AG08395 (cell line): ENCODE results near the gene NLGN1.
"Not testable (repeated sequence)": the region's sequence is repeated elsewhere in the genome, so short reads cannot be mapped to it uniquely, and the experiment has no call there.

Experiments
- DNase-seq: peaks from one replicate; pipeline ENCODE4 v3.0.0; 2012; ENCODE audit warnings: mixed read lengths, low spot score

Gene NLGN1

DNA sequence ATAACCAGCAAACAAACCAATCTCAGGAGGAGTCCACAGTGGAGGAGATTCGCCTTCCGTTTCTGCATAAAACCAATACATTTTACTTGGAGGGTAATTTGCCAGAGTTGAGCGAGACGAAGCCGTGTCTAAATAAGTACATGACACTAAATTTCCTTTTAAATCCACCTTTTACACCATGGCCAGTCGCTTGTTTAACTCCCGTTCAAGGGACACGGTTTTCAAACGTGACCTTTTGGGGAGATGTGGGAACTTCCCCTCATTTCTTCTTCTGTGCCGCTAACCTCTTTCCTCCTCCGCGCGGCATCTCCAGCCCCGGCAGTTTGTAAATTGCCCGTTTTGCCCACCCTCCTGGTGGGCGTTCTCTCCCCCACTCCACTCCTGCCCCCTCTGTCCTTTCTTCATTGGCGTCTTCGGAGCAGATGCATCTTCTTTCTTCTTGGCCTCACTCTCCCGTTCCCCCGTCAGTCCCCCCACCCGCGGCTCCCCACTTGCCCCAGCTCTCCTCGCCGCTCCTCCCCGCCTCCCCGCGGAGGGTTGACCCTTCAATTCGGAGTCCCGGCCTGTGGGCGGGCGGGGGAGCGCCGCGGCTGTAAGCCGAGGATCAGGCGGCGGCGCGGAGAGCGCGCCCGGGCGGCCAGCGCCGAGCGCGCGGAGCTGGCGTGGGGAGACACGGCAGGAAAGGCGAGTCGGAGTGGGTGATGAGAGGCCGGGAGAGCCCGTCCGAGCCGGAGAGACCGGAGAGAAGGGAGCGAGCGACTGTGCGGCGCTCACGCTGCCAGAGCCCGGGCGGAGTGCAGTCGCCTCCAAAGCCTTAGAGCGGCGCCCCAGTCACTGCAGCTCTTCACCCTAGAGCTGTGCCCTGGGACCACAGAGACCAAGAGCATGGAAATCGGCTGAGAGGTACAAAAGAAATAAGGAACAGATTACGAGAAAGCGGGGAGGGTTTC is at the start of gene NLGN1:
Gene NLGN1 (plus strand): TSS at position 584 of the 950 bp plus-strand sequence.
- DNase-seq = peak; percentile 68

DNA sequence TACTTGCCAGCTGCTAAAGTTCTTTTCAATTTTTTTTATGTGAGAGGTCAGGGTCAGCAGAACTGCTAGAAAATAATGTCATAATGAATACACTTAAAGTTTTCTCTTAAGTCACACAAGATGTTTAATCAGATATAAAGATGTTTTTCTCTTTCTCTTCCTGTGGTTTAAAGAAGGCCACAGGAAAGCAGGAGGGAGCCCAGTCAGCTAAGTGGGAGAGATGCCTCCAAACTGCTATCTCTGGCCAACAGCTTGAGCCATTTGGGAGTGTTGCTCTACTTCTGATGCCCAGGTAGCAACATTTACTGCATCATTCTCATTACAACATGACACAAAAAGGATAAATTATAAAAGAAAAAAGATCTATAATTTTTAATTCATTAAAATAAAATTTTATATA is 45.7 kb upstream of the NLGN1 start:
- no peak for DNase-seq

- DNase-seq = not testable (repeated sequence)
These were observed 44.4 kb upstream of the NLGN1 start for GRCh38 chr3:173353137-173353536.

DNA sequence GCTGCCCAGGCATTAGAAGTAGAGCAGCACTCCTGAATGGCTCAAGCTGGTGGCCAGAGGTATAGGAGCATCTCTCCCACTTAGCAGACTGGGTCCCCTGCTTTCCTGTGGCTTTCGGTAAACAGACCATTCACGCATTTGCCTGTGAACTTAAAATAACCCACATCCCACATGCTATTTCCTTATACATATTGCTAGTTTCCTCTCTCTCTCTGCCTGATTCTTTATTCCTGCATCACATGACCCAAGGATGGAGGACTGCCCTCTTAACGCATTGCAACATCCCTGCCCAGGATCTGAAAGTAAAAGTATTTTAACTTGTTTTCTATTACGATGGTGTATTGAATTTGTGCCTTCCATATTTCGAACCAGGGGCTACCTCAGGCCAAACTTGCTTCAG is 43.4 kb upstream of the NLGN1 start:
- no peak for DNase-seq

GRCh38 chr3:173371848-173372487 is 25.6 kb upstream of the NLGN1 start:
- peak; percentile 60 for DNase-seq

GRCh38 chr3:173380681-173381080 is 16.9 kb upstream of the NLGN1 start:
- DNase-seq = no peak

DNA sequence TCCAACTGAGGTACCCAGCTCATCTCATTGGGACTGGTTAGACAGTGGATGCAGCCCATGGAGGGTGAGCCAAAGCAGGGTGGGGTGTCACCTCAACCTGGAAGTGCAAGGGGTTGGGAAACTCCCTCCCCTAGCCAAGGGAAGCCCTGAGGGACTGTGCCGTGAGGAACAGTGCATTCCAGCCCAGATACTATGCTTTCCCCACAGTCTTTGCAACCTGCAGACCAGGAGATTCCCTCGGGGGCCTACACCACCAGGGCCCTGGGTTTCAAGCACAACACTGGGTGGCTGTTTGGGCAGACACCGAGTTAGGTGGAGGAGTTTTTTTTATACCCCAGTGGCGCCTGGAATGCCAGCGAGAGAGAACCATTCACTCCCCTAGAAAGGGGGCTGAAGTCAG is 15.6 kb upstream of the NLGN1 start:
- not testable (repeated sequence) for DNase-seq

DNA sequence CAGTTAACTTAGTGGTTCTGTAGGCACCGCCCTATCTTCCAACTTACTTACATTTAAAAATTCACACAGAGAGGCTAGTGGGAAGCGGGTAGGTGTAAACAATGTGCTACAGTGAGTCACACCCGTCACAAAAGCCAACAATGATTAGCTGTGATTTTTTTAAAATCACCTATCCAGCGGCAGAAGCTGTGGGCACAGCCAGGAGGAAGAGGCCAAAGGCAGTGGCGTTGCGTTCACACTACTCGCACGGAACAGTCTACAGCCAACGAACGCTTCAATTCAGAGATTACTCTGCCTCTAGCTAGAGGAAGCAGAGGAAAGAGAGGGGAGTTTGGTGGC is 2.5 kb upstream of the NLGN1 start:
- DNase-seq = no peak

GRCh38 chr3:173395412-173396181 is 1.9 kb upstream of the NLGN1 start:
- peak; percentile 84 for DNase-seq

- DNase-seq = no peak
These were observed 1.1 kb upstream of the NLGN1 start for GRCh38 chr3:173396191-173397041.

DNA sequence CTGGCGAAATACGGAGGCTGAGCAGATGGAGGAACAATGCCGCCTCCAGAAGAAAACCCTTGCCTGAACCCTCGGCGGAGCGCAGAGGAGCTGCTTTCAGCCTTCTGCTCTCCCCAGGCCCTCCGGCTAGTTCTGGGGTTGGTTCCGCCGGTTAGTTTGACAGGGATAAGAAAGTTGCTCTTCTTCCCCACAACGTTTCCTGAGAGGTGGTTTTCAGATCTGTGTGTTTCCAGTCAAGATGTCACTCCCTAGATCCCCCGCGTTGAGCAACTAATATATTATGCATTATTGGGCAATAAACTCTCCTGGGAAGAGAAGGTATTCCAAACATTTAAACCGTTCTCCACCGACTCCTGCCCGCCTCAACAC is 551 bp downstream of the NLGN1 start:
- no peak for DNase-seq

- no peak for DNase-seq
These were observed 1.5 kb downstream of the NLGN1 start for GRCh38 chr3:173399044-173399443.

DNA sequence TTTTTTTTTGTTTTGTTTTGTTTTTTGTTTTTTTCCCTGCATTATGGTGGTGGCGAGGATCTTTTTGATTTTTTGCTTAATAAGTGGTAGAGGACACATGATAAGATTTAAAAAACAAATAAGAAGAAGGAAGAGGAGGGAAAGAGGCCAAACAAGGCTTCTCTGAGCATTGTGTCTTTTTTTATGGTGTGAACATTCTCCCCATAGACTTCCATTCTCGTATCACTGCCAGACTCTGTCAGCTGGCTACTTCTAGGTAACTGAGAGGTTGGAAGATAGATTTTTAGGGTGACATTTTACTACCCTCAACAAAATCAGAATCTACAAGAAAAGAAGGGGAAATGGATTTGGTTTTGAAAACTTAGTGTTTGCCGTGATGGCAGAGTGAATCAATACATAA is 3.8 kb downstream of the NLGN1 start:
- no peak for DNase-seq

DNA sequence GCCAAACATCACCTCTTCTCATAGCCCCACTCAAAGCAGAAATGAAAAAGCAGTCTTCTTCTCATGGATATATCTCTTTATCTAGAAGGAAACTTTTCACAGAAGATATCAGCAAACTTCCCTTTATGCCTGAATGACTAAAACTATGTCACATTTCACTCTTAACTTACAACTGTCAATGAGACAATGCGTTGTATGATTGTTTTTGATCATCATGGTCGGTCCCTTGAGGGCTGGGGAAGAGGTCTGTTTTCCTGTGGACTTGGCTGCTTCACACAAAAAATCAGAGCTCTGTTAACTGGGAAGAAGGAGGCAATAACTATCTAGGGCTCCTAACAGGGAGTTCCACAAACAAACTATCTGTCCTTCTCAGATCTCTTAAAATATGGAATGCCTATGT is 5.1 kb downstream of the NLGN1 start:
- no peak for DNase-seq

DNA sequence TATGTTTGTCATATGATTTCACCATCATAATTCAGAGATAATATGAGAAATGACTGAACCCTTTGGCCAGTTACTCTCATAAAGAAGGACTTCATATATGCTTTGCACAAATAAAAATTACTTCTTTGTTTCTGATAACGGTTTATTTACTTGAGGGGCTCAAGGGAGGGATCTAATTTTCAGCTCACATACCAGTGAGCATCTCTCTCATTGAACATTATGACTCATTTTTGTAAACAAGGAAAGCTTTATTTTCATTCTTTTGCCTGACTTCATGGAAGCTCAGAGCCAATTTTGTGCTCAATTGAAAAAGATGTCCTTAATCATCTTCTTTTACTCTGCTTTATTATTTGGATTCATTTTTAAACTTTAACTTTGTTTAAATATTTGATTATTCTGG is 5.8 kb downstream of the NLGN1 start:
- no peak for DNase-seq

DNA sequence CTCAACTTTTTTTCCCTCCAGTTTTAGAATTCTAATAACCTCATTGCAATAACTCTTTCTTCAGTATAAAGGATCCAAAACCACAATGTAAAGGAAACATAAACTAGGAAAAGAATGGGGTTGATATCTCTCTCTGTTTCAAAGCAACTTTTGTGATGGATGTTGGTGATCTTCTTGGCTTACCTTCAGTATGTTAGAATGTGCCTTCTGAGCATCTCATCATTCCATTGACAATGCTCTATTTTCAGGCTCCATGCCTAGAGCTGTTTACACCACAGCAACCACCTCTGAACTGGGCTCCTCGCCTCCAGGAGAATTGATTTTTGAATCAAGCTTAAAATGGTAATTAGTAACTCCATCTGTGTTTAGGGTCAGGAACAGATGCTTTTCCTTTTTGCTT is 6.6 kb downstream of the NLGN1 start:
- no peak for DNase-seq

DNA sequence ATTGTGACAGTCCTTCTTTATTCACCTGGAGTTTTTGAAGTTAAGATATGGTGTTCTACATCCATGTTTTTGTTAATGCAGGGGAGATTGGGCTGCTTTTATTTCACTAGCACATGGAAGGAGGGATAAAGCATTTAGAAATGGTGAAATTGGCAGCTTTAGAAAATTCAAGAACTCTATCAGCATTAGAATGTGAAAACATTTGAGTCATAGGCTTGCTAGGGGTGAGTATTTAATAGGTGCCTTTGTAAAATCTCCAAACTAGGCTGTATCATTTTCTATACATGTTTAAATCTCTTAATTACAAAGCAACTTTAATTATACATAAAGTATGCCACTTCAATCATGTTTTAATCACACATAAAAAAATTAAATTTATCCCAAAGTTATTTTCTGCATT is 12.9 kb downstream of the NLGN1 start:
- no peak for DNase-seq

- no peak for DNase-seq
These were observed 13.3 kb downstream of the NLGN1 start for GRCh38 chr3:173410849-173411248.

- peak; percentile 31 for DNase-seq
These were observed 13.9 kb downstream of the NLGN1 start for GRCh38 chr3:173411375-173411973.

DNA sequence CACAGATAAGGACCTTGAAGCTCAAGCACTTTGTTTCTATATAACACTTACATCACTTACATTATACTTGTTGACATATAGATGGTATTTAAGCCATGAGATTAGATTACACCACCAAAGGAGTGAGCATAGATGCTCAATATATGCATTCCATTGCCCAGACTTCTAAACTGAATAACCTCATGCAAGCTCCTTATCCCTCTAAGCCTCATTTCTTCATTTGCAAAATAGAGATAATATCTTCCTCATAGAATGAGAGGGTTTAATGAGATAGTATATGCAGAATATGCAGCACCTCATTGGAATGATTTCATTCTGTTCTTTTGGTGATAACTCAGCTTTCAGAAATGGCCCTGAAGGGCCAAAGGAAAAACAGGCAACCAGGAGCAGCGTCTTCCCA is 18.5 kb downstream of the NLGN1 start:
- no peak for DNase-seq

DNA sequence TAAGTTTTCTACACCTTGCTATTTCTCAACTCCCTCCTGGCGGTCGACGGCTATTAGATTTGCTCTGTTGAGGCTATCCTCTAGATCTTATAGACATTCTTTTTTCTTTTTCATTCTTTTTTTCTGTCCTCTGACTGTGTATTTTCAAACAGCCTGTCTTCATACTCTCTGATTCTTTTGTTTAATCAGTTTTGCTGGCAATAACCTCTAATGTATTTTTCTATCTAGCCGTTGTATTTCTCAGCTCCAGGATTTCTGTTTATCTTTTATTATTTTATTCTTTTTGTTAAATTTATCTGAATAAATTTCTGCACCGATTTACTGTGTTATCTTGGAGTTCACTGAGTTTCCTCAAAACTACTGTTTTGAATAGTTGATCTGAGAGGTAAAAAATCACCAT is 31.5 kb downstream of the NLGN1 start:
- DNase-seq = no peak

GRCh38 chr3:173429527-173429926 is 32.0 kb downstream of the NLGN1 start:
- DNase-seq = no peak
